H1 (cell line): Measurements from ENCODE around the gene PRIMA1. TPM values are rescaled to one million over a fixed set of nuclear protein-coding genes. Genes with fewer than 3 reads are reported as not detected.

Experiments used
- CTCF ChIA-PET: fragments of 300-600 bp; sonication (Branson Sonifier 250); formaldehyde crosslinking; loops from one replicate; lab custom pipeline; 2021; ENCODE audit not compliant: partially characterized antibody; lab: Charles Lee
- POLR2A ChIA-PET: fragments of 300-600 bp; sonication (Branson Sonifier 250); formaldehyde crosslinking; loops from one replicate; lab custom pipeline; 2021; ENCODE audit warnings: inconsistent platforms; ENCODE audit not compliant: partially characterized antibody; lab: Charles Lee
- DNase-seq, 2 experiments: peaks; one replicate each; pipeline versions ENCODE4 v3.0.0 to v3.0.0-alpha.2; 2010 to 2022; ENCODE audit warnings: low spot score in 2 of 2, low read depth in 1 of 2, mixed read lengths in 1 of 2
- FAIRE-seq: peaks from 2 replicates; lab custom pipeline; 2011; peaks lifted over from hg19 to GRCh38; lab: Jason Lieb, UNC
- H2AFZ ChIP-seq: 2 replicates; pipeline ENCODE4 v1.8.1; 2012; ENCODE audit warnings: low read length, inconsistent platforms
- H2AK5ac ChIP-seq: 2 replicates; pipeline ENCODE4 v1.6.1; 2013; ENCODE audit warnings: low read depth, low read length
- H2BK120ac ChIP-seq: replicated peaks from 2 replicates; pipeline ENCODE3; 2013; ENCODE audit warnings: low read depth, low read length, inconsistent platforms
- H2BK12ac ChIP-seq: 2 replicates; pipeline ENCODE4 v1.6.1; 2013; ENCODE audit warnings: low read depth, low read length
- H2BK15ac ChIP-seq: 2 replicates; pipeline ENCODE4 v1.6.1; 2013; ENCODE audit warnings: low read length
- H2BK20ac ChIP-seq: 2 replicates; pipeline ENCODE4 v1.6.1; 2013; ENCODE audit warnings: low read length
- H2BK5ac ChIP-seq: 2 replicates; pipeline ENCODE4 v1.6.1; 2013; ENCODE audit warnings: low read depth, low read length
- H3K14ac ChIP-seq: 2 replicates; pipeline ENCODE4 v1.6.1; 2013; ENCODE audit warnings: inconsistent platforms; ENCODE audit not compliant: insufficient read length
- H3K18ac ChIP-seq: 2 replicates; pipeline ENCODE4 v1.6.1; 2013; ENCODE audit warnings: low read length; ENCODE audit errors: extremely low read depth
- H3K23ac ChIP-seq: 2 replicates; pipeline ENCODE4 v1.6.1; 2013; ENCODE audit warnings: inconsistent platforms; ENCODE audit not compliant: insufficient read length
- H3K23me2 ChIP-seq: 2 replicates; pipeline ENCODE4 v1.6.1; 2013; ENCODE audit warnings: low read depth, low read length
- H3K27ac ChIP-seq: 2 replicates; pipeline ENCODE4 v1.6.1; 2011; ENCODE audit warnings: low read depth, low read length, inconsistent platforms
- H3K27me3 ChIP-seq, 4 experiments: replicated peaks in 1 of 4; 1 replicate in 1 of 4; 2 replicates in 3 of 4; pipeline versions ENCODE4 v1.6.1 to v1.8.1; 2011 to 2013; ENCODE audit warnings: low read length in 3 of 4, mild to moderate bottlenecking in 3 of 4, inconsistent platforms in 2 of 4, mixed read lengths in 2 of 4, moderate library complexity in 1 of 4; ENCODE audit not compliant: control insufficient read depth in 3 of 4, insufficient read depth in 3 of 4; ENCODE audit errors: extremely low read depth in 1 of 4
- H3K36me3 ChIP-seq, 4 experiments: 2 replicates each; pipeline versions ENCODE4 v1.6.1 to v1.8.1; 2011 to 2013; ENCODE audit warnings: mild to moderate bottlenecking in 4 of 4, low read length in 3 of 4, moderate library complexity in 2 of 4, control low read depth in 1 of 4, inconsistent platforms in 1 of 4; ENCODE audit not compliant: insufficient read depth in 4 of 4, control insufficient read depth in 2 of 4
- H3K4ac ChIP-seq: replicated peaks from 2 replicates; pipeline ENCODE3; 2013; ENCODE audit warnings: low read length, low read depth, mixed read lengths, inconsistent platforms; ENCODE audit not compliant: insufficient read length
- H3K4me1 ChIP-seq, 4 experiments: replicated peaks in 1 of 4; 1 replicate in 1 of 4; 2 replicates in 3 of 4; pipeline versions ENCODE4 v1.6.1 to v1.8.1; 2011 to 2013; ENCODE audit warnings: low read length in 3 of 4, inconsistent platforms in 2 of 4, mixed read lengths in 1 of 4; ENCODE audit not compliant: insufficient read depth in 4 of 4, control insufficient read depth in 3 of 4
- H3K4me2 ChIP-seq, 2 experiments: 2 replicates each; pipeline versions ENCODE4 v1.6.1 to v1.8.1; 2011 to 2013; ENCODE audit warnings: low read depth in 2 of 2, low read length in 2 of 2, control low read depth in 1 of 2, inconsistent platforms in 1 of 2, mild to moderate bottlenecking in 1 of 2; ENCODE audit not compliant: insufficient read depth in 1 of 2
- H3K4me3 ChIP-seq, 4 experiments: fragments of 200-600, 300-600 bp in 1 of 4; sonication (generic), shearing (Covaris generic), sonication (Bioruptor Twin) in 1 of 4; 2 replicates each; pipeline versions ENCODE4 v1.5.1 to v1.8.1; 2011 to 2016; ENCODE audit warnings: low read length in 4 of 4, low read depth in 3 of 4, control low read depth in 2 of 4, inconsistent platforms in 2 of 4, mild to moderate bottlenecking in 2 of 4, mixed read lengths in 1 of 4, moderate library complexity in 1 of 4; ENCODE audit not compliant: insufficient read depth in 2 of 4; ENCODE audit errors: extremely low read depth in 1 of 4
- H3K56ac ChIP-seq: replicated peaks from 2 replicates; pipeline ENCODE3; 2013; ENCODE audit warnings: low read depth, mild to moderate bottlenecking, mixed read lengths, low read length, inconsistent platforms; ENCODE audit not compliant: insufficient read length
- H3K79me1 ChIP-seq: 2 replicates; pipeline ENCODE4 v1.6.1; 2013; ENCODE audit warnings: low read depth, low read length, control low read depth
- H3K79me2 ChIP-seq, 2 experiments: 2 replicates each; pipeline versions ENCODE4 v1.6.1 to v1.8.1; 2012 to 2013; ENCODE audit warnings: low read length in 2 of 2, mild to moderate bottlenecking in 2 of 2, inconsistent platforms in 1 of 2; ENCODE audit not compliant: insufficient read depth in 2 of 2, control insufficient read depth in 1 of 2
- H3K9ac ChIP-seq, 4 experiments: replicated peaks in 1 of 4; 1 replicate in 1 of 4; 2 replicates in 3 of 4; pipeline versions ENCODE4 v1.6.1 to v1.8.1; 2011 to 2013; ENCODE audit warnings: low read depth in 3 of 4, low read length in 3 of 4, control low read depth in 2 of 4, mild to moderate bottlenecking in 2 of 4, moderate library complexity in 2 of 4, inconsistent platforms in 1 of 4; ENCODE audit errors: extremely low read depth in 1 of 4
- H3K9me3 ChIP-seq, 2 experiments: 2 replicates each; pipeline versions ENCODE4 v1.6.1 to v1.8.1; 2012 to 2013; ENCODE audit warnings: mild to moderate bottlenecking in 2 of 2, moderate library complexity in 2 of 2, control low read depth in 1 of 2, inconsistent platforms in 1 of 2, low read depth in 1 of 2, low read length in 1 of 2, mixed read lengths in 1 of 2; ENCODE audit not compliant: insufficient read depth in 2 of 2
- H4K20me1 ChIP-seq, 2 experiments: replicated peaks in 1 of 2; 2 replicates each; pipeline versions ENCODE3 to v1.8.1; 2011 to 2013; ENCODE audit warnings: inconsistent platforms in 2 of 2, low read length in 2 of 2, mild to moderate bottlenecking in 1 of 2; ENCODE audit not compliant: insufficient read depth in 2 of 2, control insufficient read depth in 1 of 2
- H4K5ac ChIP-seq: 2 replicates; pipeline ENCODE4 v1.6.1; 2013; ENCODE audit warnings: low read length, low read depth, mixed read lengths, inconsistent platforms; ENCODE audit not compliant: insufficient read length
- H4K8ac ChIP-seq: 2 replicates; pipeline ENCODE4 v1.8.0; 2013; ENCODE audit warnings: mild to moderate bottlenecking, moderate library complexity, low read length, inconsistent platforms; ENCODE audit not compliant: insufficient read depth; ENCODE audit errors: extremely low read depth
- H4K91ac ChIP-seq: replicated peaks from 2 replicates; pipeline ENCODE3; 2013; ENCODE audit warnings: low read length, mixed read lengths, inconsistent platforms; ENCODE audit not compliant: insufficient read length
- BACH1 ChIP-seq: IDR thresholded peaks from 2 replicates; pipeline ENCODE4 v1.6.1; 2012; ENCODE audit warnings: low read length, improper control_type of control experiment
- CBX5 ChIP-seq: fragments of 300-800, 300-1000 bp; sonication (generic); IDR thresholded peaks from 2 replicates; pipeline ENCODE4 v1.7.1; 2016; ENCODE audit warnings: antibody characterized with exemption, low read length, low read depth
- WGBS, 2 experiments: shearing (Covaris generic) in 1 of 2; methylation state at CpG; one replicate each; pipeline versions ENCODE4 v1.1.6 to v1.1.7; 2013 to 2015; ENCODE audit warnings: low lambda C conversion rate in 2 of 2, mixed read lengths in 2 of 2, inconsistent platforms in 1 of 2, low coverage in 1 of 2, missing lambda C conversion rate in 1 of 2; ENCODE audit not compliant: insufficient replicate concordance in 2 of 2, insufficient coverage in 1 of 2, insufficient read length in 1 of 2; ENCODE audit errors: extremely low coverage in 1 of 2, missing lambda C conversion rate in 1 of 2; 5-methylcytosine and 5-hydroxymethylcytosine counted together
- polyA plus RNA-seq, 7 experiments: library from polyadenylated mRNA; depleted of rRNA in 3 of 7; stranded (reverse) in 5 of 7; unstranded in 2 of 7; fragments of >200 nt in 5 of 7; fragments of 200-250 nt in 2 of 7; gene quantifications; 1 replicate in 5 of 7; 2 replicates in 1 of 7; 4 replicates in 1 of 7; pipeline versions ENCODE4 v1.2.1 to v1.2.3, GENCODE V29; 2011 to 2013; ENCODE audit warnings: missing spikeins in 2 of 7, mixed read lengths in 2 of 7
- total RNA-seq: library from RNA; stranded (reverse); fragmentation: NEBNext Ultra II Directional; extraction: Animal tissue kit (Norgen Biotek cat#: 25700); gene quantifications from 2 replicates; pipeline ENCODE4 v1.2.1, GENCODE V29; 2021

PRIMA1 gene
- total and polyA plus RNA-seq, 2 of the 8 experiments (the other 6 are each of a cell fraction or from before 2014, with no cell fraction given): 2.8 to 4.5 TPM

DNA sequence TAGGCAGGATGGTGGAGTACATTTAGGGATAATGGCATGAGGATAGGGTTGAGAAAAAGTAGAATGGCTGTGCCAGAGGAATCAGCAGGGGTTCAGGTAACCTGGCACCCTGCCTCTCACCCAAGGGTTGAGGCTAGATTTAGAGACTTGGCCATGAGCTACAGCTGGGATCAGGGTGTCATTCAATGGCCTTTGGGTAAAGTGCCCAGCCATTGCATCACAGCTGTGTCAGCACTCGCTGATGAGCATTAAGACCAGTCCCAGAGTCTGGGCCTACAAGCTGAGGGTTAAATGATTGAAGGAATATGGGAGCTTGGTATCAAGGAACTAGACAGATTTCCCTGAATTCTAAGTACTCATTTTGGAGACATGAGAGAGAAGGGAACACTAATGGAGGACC, 113.9 kb downstream of the PRIMA1 start:
- ChIA-PET POLR2A (interaction anchor here (0.6 to 1.1 kb wide), 2 partner anchors 11 to 951 kb away, joined by 3 to 5 read pairs; no protein-coding TSS in a partner anchor), CTCF (interaction anchor here (0.9 to 1.2 kb wide), 2 partner anchors 16 to 56 kb away, joined by 3 to 5 read pairs; no protein-coding TSS in a partner anchor)
- DNase-seq (no peak), FAIRE-seq (no peak)
- no peaks in the 10 kb centered on the region for H3K79me2 ChIP-seq
- no peak overlapping the region for H4K8ac ChIP-seq
- H3K4me1 ChIP-seq: peaks cover 0 to 2% (median 0%) of the 10 kb centered on the region in 4 experiments; a peak in 1 of 7 replicates
- H3K18ac ChIP-seq: no peak overlapping the region
- H4K91ac ChIP-seq: no peak overlapping the region
- H2BK120ac ChIP-seq: no peak overlapping the region
- no peaks in the 10 kb centered on the region for H3K36me3 ChIP-seq
- no peak overlapping the region for H2BK12ac ChIP-seq
- no peak overlapping the region for H3K4ac ChIP-seq
- H3K56ac ChIP-seq: no peak overlapping the region
- no peak overlapping the region for H4K5ac ChIP-seq
- no peak overlapping the region for H2BK20ac ChIP-seq
- no peaks in the 10 kb centered on the region for H3K27me3 ChIP-seq
- no peaks in the 10 kb centered on the region for H3K79me1 ChIP-seq
- H3K9me3 ChIP-seq: no peaks in the 10 kb centered on the region
- no peaks in the 10 kb centered on the region for H4K20me1 ChIP-seq
- no peak overlapping the region for H2BK15ac ChIP-seq
- H2BK5ac ChIP-seq: no peak overlapping the region
- H2AFZ ChIP-seq: no peak overlapping the region
- no peaks in the 10 kb centered on the region; the same call in 1 of the 2 replicates for H3K23me2 ChIP-seq
- H3K23ac ChIP-seq: no peak overlapping the region
- H3K27ac ChIP-seq: no peak overlapping the region
- H2AK5ac ChIP-seq: no peak overlapping the region
- no peak overlapping the region for H3K14ac ChIP-seq
- no peak overlapping the region for H3K4me2 ChIP-seq
- H3K4me3 ChIP-seq: no peak overlapping the region
- no peak for TF ChIP-seq CBX5
- TF ChIP-seq BACH1: no peak
- TF ChIP-seq, all 59 proteins: peak for 0
- WGBS, 2 experiments: 80% methylated on average over 1 of the region's 1 CpG; no CpG with 5 or more reads in 1 of the 2 experiments
- H3K9ac ChIP-seq: no peak overlapping the region
